GM19023 (cell line): Measurements from ENCODE around the gene RPA1.
"Not testable (repeated sequence)": the region's sequence is repeated elsewhere in the genome, so short reads cannot be mapped to it uniquely, and the experiment has no call there.

Source experiments
- ATAC-seq: cut with Tn5 transposase; IDR thresholded peaks from one replicate; pipeline ENCODE4 v1.9.1; 2021; ENCODE audit warnings: mild to moderate bottlenecking, moderate library complexity; ENCODE audit not compliant: unreplicated experiment

Gene RPA1

DNA sequence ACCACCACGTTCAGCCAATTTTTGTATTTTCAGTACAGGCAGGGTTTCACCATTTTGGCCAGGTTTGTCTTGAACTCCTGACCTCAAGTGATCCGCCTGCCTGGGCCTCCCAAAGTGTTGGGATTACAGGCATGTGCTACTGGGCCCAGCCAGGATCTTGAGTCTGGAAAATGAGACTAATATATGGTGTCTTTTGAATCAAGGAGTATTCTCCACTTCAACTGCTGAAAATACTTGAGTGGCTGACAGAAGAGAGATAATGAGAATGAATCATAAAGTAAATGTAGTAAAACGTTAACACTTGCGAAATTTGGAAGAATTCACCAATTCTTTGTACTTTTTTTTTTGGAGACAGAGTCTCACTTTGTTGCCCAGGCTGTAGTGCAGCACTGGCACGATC lies 16.7 kb upstream of the RPA1 start:
- ATAC-seq = no peak

DNA sequence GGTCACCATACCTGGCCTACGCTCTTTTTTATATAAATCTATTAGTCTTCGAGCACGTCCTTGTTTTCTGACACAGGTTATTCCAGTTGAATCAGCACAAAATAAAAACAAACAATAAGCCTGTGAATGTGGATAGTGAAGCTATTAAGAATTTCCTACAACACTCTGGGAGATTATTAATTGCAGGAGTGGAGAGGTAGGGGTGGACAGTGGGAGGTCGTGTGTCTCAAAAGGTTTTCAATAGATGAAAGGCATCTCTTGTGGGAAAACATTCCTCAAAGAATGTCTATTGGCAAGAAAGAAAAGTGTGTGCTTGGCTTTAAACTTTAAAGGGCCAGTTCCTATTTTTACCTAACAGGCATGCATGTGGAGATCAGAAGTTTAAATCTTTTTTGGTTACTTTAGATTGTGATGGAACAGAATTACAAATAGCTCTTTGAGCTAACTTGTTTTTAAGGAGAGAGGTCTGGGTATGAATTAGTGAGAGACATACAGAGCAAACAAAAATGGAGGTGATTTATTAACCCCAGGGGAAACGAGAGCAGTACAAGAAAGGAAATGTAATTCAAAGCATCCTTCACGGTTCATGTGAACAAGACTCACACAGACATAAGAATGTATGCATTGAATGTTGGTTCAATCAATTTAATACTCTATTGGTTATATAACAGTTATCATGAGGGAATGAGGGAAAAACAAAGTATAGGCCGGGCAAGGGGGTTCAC lies 9.1 kb upstream of the RPA1 start:
- no peak for ATAC-seq

DNA sequence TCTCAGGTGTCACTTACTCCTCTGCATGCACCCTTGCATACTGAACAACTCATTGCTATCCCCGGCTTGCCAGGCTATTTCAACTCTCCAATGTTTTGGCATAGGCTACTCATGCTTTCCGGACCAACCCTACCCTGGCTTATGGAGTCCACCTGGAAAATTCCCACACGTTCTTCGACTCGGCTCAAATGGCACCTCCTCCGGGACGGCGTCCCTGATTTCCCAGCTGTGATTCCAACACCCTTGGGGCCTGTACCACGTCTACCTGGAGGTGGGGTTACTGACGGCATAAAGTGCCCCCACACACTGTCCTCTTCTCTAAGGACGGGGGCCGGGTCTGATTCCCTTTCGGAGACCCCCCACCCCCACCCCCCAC lies 601 bp upstream of the RPA1 start:
- ATAC-seq = no peak

DNA sequence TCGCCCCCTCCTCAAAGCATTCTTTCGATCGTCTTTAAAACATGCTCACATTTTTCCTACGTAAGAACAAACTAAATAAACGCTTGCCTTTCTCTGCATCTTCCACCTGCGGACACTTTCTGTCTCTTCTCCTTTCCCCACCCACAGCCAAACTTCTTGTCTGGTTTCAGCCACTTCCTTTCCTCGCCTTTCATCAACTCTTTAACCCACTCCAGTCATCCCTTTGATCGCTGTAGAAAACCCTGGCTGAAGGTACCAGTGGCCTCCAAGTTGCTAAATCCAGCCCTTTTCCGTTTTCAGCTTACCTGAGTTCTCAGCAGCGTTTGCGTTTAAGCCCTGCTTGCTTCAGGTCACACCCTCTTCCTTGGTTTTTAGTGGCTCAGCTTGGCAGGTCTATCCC lies 483 bp downstream of the RPA1 start:
- no peak for ATAC-seq

DNA sequence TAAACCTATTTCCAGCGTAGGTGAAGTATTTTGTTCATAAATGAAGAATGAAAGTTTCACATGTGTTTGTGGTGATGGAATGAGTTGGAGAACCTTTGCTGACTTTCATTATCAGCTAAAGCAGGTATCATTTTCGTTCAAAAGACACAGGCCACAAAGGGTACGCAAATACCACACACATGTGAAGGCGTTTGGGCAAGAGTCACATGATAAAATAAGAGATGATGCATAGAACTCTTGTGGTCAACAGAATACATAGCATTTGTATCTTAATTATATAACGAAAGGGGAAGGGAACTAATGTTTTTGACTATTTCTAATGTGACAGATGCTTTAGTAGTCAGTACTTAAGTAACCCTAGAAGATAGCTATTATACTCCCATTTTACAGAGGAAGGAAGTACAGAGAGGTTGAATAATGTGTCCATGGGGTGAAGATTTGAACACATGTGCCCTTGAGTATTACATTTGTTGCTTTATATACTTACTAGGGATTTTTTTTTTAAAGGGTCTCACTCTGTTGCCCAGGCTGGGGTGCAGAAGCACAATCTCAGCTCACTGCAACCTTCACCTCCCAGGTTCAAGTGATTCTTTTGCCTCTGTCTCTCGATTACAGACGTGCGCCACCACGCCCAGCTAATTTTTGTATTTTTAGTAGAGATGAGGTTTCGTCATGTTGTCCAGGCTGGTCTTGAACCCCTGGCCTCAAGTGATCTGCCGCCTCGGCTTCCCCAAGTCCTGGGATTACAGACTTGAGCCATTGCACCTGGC lies 4.8 kb downstream of the RPA1 start:
- peak; percentile 41 for ATAC-seq

DNA sequence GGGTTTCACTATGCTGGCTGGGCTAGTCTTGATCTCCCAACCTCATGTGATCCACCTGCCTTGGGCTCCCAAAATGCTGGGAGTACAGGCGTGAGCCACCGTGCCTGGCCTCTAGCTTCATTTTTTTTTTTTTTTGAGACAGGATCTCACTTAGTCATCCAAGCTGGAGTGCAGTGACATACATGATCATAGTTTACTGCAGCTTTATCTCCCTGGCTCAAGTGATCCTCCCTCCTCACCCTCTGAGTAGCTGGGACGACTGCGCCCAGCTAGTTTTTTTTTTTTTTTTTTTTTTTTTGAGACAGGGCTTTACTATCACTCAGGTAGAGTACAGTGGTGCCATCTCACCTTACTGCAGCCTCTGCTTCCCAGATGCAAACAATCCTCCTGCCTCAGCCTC lies 9.7 kb downstream of the RPA1 start:
- no peak for ATAC-seq

DNA sequence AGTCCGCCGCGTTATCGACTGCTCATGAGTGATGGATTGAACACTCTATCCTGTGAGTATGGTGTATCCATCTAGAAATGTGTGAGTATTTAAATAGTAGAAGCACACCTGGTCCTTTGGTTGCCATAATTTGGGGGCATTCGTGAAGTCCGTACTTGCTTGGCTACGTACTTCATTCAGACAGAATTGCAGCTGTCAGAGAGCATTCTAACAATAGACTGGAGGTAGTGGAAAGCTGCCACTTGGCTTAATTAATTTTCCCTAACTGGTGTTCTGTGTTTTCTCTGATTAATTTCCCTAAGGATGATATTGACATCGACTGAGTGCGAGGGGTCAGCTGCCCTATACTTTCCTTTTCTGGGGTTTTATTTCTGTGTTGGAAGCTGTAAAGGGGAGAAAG lies 14.1 kb downstream of the RPA1 start:
- no peak for ATAC-seq

DNA sequence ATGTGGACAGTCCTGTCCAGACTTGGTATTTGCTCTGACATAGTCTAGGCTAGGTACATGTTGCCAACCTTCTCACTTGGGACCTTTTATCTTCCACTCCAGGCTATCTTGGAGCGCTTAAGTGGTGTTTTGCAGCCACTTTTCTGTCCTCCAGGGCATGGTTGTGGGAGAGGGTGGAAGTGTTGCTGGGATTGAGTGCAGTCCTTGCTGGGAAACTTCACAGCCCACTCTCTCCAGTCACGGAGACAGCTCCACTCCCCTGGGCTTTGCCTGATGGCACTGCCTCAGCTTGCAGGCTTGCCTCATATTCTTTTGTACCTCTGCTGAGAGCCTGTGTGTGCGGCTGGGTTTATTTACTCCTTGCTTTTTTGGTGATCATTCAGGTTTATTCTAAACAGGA lies 17.4 kb downstream of the RPA1 start:
- no peak for ATAC-seq

DNA sequence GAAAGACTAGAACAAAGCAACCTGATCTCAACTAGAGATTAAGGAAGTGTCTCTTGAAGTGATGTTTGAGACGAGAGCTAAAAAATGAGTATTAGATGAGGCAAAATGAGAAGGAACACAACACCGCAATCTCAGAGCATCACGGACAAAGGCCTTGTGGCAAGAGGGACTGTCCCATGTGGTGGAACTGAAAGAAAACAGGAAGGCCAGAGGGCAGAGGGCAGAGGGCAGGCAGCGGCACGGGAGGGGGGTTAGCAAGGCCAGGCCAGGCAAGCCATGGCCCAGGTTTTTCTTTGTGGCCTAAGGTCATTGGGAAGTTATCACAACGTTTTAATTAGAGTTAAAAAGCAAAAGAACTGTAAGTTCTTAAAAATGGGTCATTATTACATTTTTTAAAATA lies 22.5 kb downstream of the RPA1 start:
- no peak for ATAC-seq

DNA sequence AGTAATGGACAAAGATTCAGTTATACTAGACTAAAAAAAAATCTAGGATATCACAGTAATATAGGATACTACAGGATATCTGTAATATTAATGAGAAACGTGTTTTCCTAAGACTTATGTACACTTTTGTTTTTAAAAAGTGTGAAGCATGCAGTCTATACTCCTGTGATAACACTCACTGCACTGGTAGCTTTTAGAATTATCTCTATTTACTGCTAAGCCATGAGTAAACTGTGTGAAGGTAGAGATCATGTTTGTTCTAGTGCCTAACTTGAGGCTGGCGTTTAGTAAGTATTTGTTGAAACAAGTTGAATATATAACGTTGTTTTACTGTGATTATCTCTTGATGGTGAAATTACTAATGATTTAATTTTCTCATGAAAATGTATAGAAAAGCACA lies 23.9 kb downstream of the RPA1 start:
- ATAC-seq = no peak

DNA sequence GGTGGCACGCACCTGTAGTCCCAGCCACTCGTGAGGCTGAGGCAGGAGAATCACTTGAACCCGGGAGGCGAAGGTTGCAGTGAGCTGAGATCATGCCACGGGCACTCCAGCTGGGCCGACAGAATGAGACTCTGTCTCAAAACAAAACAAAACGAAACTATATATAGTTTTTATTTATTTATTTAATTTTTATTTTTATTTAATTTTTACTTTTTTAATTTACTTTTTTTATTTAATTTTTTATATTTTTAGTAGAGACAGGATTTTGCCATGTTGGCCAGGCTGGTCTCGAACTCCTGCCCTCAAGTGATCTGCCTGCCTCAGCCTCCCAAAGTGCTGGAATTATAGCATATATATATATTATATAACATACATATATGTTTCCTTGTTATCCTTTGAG lies 26.7 kb downstream of the RPA1 start:
- not testable (repeated sequence) for ATAC-seq

DNA sequence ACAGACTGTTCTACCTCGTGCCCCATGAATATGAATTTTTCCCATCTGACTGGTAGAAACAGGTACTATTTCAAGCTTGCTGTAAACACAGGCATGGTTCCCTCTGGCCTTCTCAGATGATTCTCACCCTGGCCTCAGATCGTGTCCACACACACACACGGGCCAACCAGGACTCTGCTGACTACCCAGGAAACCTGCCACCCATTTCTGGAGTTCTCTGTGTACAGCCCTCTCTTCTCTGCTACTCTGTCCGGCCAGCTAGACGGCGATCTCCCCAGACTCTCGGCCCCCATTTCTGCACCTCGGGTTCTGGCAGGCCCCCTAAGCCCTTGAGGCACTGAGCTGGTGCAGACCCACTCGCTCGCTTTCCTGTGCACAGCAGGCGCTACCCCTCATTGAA lies 31.2 kb downstream of the RPA1 start:
- ATAC-seq = no peak

DNA sequence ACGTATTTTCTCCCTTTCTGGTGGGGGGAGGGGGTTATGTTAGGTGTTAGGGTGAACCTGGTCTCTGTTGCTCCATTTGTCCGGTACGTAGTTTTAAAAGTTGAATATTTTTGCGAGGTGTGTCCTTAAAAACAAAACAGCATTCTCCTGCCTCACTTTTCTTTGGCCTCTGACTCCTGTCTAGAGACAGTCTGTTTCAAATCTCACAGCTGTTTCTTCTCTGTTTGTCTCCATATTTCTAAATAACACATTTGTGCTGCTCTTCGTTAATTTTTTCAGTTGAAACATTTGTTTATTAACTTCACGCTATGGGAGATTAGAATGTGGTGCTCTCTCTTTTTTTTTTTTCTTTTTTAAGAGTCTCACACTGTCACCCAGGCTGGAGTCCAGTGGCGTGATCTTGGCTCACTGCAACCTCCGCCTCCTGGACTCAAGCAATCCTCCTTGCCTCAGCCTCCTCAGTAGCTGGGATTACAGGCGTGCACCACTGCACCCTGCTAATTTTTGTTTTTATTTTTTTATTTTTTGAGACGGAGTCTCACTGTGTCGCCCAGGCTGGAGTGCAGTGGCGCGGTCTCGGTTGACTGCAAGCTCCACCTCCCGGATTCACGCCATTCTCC lies 31.7 kb downstream of the RPA1 start:
- no peak for ATAC-seq

DNA sequence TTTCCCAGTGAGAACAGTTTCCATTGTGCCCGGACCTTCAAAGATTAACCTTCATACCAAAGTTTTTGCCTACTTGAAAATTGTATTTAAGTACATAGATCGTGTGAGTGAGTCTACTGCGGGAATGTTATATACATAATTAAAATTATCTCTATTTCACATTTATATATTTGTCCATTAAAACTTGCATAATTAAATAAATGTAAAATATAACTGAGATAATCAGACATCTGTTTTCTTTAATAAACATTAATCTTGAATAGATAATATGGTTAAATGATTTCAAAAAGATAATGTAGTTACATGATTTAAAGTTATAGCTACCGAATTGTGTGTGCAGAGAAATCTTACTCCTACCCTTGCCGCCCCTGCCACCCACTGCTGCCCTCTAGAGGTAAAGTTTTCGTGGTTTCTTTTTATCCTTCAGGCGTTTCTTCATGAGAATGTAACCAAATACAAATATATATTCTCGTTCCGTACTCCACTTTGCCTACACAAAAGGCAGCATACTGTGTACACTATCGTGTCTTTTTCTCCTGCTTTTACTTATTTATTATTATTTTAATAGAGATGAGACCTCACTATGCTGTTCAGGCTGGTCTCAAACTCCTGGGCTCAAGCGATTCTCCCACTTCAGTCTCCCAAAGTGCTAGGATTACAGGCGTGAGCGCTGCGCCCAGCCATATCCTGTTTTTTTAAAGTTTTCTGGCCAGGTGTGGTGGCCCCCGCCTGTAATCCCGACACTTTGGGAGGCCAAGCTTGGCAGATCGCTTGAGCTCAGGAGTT lies 35.6 kb downstream of the RPA1 start:
- ATAC-seq = no peak

DNA sequence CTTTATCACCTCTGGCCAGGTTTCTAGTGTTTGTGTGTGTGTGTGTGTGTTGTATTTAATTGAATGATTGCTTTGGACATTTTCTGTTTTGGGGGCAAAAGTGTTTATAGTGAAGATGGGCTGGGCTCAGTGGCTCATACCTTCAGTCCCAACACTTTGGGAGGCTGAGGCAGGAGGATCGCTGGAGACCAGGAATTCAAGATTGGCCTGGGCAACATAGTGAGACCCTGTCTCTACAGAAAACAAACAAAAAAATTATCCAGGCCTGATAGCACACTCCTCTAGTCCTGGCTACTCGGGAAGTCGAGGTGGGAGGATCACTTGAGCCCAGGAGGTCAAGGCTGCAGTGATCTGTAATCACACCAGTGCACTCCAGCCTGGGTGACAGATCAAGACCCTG lies 37.5 kb downstream of the RPA1 start:
- no peak for ATAC-seq

DNA sequence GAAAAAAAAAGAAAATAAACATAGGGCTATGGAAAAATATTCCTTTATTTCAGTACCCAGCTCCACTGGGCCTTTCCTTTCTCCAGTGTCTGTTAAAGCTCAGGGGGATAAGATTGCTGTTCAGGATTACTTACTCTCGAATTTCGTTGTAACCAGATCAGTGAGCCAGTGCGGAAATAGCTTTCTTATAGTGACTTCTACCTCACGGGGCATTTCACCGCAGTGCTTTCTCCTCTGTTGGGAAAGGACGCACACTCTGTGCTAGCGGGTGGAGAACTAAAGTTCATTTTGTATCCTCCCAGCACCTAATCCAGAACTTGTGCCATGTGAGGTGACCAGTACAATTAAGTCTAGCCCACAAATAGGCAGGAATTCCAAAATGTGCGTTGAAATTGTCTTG lies 38.3 kb downstream of the RPA1 start:
- no peak for ATAC-seq

DNA sequence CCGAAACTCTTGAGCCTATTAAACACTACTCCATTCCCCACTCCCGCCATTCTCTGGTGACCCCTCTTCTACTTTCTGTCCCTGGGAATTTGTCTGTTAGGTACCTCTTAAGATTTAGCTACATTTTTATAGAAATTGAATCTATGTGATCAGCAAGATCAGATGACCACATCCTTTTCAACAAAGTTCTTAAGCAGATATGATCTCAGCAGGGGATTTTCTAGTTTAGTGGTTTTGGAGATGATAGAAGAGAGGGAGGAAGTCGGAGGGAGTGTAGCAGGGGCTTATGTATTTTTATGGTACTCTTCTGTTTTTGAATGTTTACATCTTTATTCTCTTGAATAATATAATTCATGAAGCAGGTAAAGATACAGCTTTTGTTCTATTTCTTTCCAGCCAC lies 40.8 kb downstream of the RPA1 start:
- ATAC-seq = no peak

DNA sequence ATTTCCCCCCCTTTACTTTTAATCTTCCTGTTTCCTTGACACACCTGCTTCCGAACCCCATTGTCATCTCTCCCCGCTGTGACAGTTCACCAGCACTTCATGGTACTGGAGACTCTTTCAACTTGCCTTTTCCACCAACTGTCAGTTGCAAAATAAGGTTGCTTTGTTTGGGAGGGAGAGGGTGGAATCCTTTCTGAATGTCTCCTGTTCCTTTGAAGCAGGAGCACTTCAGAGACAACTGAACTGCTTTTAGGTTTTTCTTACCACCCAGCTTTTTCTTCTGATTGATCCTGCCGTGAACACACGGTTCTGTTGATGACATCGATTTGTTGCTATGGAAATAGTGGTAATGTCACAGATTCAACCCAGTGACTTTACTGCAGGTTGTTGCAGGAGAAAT lies 42.0 kb downstream of the RPA1 start:
- ATAC-seq = no peak

DNA sequence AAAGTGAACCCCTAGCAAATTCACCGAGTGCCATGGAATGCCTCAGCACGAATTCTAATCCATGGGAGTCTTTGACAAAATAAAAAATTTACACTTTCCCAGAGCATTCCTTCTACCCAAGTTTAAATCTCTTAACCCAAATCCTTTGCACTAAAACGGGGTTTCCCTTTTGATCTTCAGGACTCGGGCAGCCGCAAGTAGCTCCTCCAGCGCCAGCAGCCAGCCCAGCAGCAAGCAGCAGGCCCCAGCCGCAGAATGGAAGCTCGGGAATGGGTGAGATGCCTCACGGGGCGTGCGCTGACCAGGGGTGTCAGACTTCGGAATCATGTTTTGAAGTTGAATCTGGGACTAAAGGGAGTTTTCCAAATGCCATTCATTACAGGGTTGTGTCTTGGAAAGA lies 42.4 kb downstream of the RPA1 start:
- ATAC-seq = no peak

DNA sequence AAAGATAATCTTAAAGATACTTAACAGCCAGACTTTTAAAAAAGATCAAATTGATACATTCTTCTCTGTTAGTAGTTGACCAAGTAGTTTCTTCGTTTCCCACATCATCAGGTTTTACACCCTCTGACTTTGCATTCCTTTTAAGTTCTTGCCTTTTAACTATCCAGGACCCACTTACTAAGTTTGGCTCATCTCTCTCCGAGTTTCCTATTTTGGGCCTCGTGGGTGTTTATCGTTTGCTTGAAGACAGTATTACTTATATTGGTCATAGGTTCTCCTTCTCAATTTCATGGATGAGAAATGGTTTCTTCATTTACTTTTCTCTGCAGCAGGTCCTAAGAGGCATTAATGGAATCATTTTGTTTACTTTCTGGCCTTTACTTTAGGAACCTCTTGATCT lies 43.2 kb downstream of the RPA1 start:
- no peak for ATAC-seq

DNA sequence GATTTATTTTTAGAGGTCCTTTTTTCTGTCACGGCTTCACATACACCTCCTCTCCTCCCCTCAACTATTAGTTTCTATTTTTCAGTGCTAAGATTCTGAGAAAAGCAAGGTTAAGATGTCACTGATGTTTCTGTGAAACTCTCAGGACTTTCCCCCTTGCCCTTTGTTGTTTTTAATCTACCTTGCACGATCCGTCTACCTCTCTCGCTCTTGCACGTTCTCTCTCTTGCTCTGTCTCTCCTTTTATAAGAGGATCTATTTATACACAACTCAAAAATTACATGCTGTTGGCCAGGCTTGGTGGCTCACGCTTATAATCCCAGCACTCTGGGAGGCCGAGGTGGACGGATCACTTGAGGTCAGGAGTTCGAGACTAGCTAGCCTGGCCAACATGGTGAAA lies 43.6 kb downstream of the RPA1 start:
- ATAC-seq = no peak

DNA sequence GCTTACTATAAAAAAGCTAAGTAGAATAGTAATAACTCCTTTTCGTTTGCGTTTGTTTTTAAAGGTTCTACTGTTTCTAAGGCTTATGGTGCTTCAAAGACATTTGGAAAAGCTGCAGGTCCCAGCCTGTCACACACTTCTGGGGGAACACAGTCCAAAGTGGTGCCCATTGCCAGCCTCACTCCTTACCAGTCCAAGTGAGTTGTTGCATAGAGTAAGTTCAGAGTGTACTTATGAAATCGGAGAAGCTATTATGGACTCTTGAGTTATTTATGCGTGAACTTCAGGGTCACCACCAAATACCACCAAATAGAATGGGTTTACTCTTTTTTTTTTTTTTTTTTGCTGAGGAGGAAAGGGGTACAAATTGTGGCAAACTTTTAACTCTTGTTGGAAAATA lies 45.8 kb downstream of the RPA1 start:
- no peak for ATAC-seq
